GM12874 (cell line): ENCODE results near the gene PDXK.

Experiments used
- CTCF ChIP-seq: IDR thresholded peaks from 2 replicates; pipeline ENCODE4 v1.5.1; 2011; ENCODE audit warnings: low read depth, mild to moderate bottlenecking, control low read depth, low read length, moderate library complexity; ENCODE audit not compliant: insufficient read depth

The PDXK gene

GRCh38 chr21:43753439-43753799, 34.5 kb downstream of the PDXK start:
- TF ChIP-seq CTCF = no peak

GRCh38 chr21:43754948-43755781, 36.2 kb downstream of the PDXK start:
- no peak for TF ChIP-seq CTCF

- no peak for TF ChIP-seq CTCF
Observed at GRCh38 chr21:43755820-43756594, 37.1 kb downstream of the PDXK start.

- no peak for TF ChIP-seq CTCF
Observed at GRCh38 chr21:43757601-43758000, 38.7 kb downstream of the PDXK start.

GRCh38 chr21:43758111-43758641, 39.2 kb downstream of the PDXK start:
- TF ChIP-seq CTCF = no peak

GRCh38 chr21:43758811-43759210, 39.9 kb downstream of the PDXK start:
- no peak for TF ChIP-seq CTCF

GRCh38 chr21:43759651-43760050, 40.7 kb downstream of the PDXK start:
- no peak for TF ChIP-seq CTCF
